Panc1 (cell line): ENCODE results near the gene FARSB.

ENCODE experiments used
- CTCF ChIP-seq: fragments of 450-650 bp; IDR thresholded peaks from 2 replicates; pipeline ENCODE4 v1.5.1; 2017; ENCODE audit warnings: mild to moderate bottlenecking
- POLR2AphosphoS5 ChIP-seq: IDR thresholded peaks from 2 replicates; pipeline ENCODE4 v1.6.1; 2012; ENCODE audit warnings: mild to moderate bottlenecking, low read depth, low read length, moderate library complexity
- REST ChIP-seq, 2 experiments: IDR thresholded peaks; 2 replicates each; pipeline ENCODE4 v1.6.1; 2011 to 2012; ENCODE audit warnings: low read depth in 2 of 2, control low read depth in 1 of 2, low read length in 1 of 2, mild to moderate bottlenecking in 1 of 2, moderate library complexity in 1 of 2; ENCODE audit not compliant: insufficient read depth in 1 of 2
- SIN3A ChIP-seq: IDR thresholded peaks from 2 replicates; pipeline ENCODE4 v1.6.1; 2012; ENCODE audit warnings: low read depth, mild to moderate bottlenecking, low read length, moderate library complexity, borderline replicate concordance; ENCODE audit not compliant: insufficient read depth

GRCh38 chr2:222637067-222637466 lies 18.8 kb downstream of the FARSB start:
- TF ChIP-seq CTCF = no peak
- TF ChIP-seq REST (IDR thresholded peaks at IDR 0.05; ENCODE audit: insufficient read depth in 1 of 2, low read depth in 2 of 2, low read length in 1 of 2) = no peak
- no peak for TF ChIP-seq POLR2AphosphoS5
- TF ChIP-seq SIN3A = no peak
